Measurements from ENCODE around the gene GAST.

- no peak for TF ChIP-seq CTCF (conservative IDR thresholded peaks at IDR 0.05; ENCODE audit: low read depth, low read length)
- TF ChIP-seq EZH2phosphoT487 (IDR thresholded peaks at IDR 0.05; ENCODE audit: borderline replicate concordance, low read length) = no peak
Observed at GRCh38 chr17:41724476-41725050, 12.4 kb downstream of the GAST start.
